Psoas muscle (tissue), 8 donors: ENCODE measurements around the gene RPS15A. TPM values are rescaled to one million over a fixed set of nuclear protein-coding genes. Genes with fewer than 3 reads are reported as not detected.
A peak's percentile ranks its signal among the peaks of the same experiment; 100 is the strongest.
"Not testable (repeated sequence)": the region's sequence is repeated elsewhere in the genome, so short reads cannot be mapped to it uniquely, and the experiment has no call there.

Experiments used
- ATAC-seq, 4 donors: fragments of 200-7000 bp; cut with Tn5 transposase; one replicate each; pipeline ENCODE4 v1.9.1; 2020; ENCODE audit warnings: moderate library complexity in 3 of 4, mild to moderate bottlenecking in 2 of 4
- DNase-seq, 2 donors: peaks; one replicate each; pipeline ENCODE4 v3.0.0-alpha.2; 2020
- H3K27ac ChIP-seq: fragments of 200-600 bp; one replicate; pipeline ENCODE4 v1.8.0; 2022
- H3K27me3 ChIP-seq, 3 donors: fragments of 200-600 bp in 1 of 3; one replicate each; pipeline versions ENCODE4 v1.6.1 to v1.8.0; 2013 to 2022; ENCODE audit warnings: low read length in 2 of 3, mild to moderate bottlenecking in 2 of 3, moderate library complexity in 1 of 3; ENCODE audit not compliant: insufficient read depth in 3 of 3
- H3K36me3 ChIP-seq, 2 donors: fragments of 200-600 bp in 1 of 2; one replicate each; pipeline versions ENCODE4 v1.6.1 to v1.8.0; 2013 to 2022; ENCODE audit warnings: low read depth in 1 of 2, mild to moderate bottlenecking in 1 of 2, moderate library complexity in 1 of 2; ENCODE audit not compliant: insufficient read depth in 1 of 2
- H3K4me1 ChIP-seq: fragments of 200-600 bp; one replicate; pipeline ENCODE4 v1.8.0; 2022
- H3K4me3 ChIP-seq: fragments of 200-600 bp; one replicate; pipeline ENCODE4 v1.8.0; 2022; ENCODE audit warnings: mild to moderate bottlenecking
- H3K9me3 ChIP-seq: fragments of 200-600 bp; one replicate; pipeline ENCODE4 v1.8.0; 2022
- WGBS, 3 donors: extraction: QIAGEN DNeasy Blood & Tissue Kit; methylation state at CpG; one replicate each; pipeline versions ENCODE4 v1.1.6 to v1.1.7; 2013; 5-methylcytosine and 5-hydroxymethylcytosine counted together
- intact Hi-C, 2 donors: fragments of 100-400 bp; cut with DNase I; formaldehyde crosslinking; loops; one replicate each; pipeline versions ENCODE4 v1.11.0 to v1.14.2; 2022
- polyA plus RNA-seq, 3 donors: library from polyadenylated mRNA; stranded (reverse); fragments of 200-250 nt; gene quantifications; one replicate each; pipeline ENCODE4 v1.2.3, GENCODE V29; 2013
- total RNA-seq, 4 donors: library from RNA; stranded (reverse); fragmentation: NEBNext Ultra II Directional in 2 of 4; extraction: Animal tissue kit (Norgen Biotek cat#: 25700) in 2 of 4; gene quantifications; one replicate each; pipeline versions ENCODE4 v1.2.1 to v1.2.4, GENCODE V29; 2021 to 2023
- TF ChIP-seq, protein P1 (sequence below): fragments of 200-600 bp; IDR thresholded peaks from one replicate; pipeline ENCODE4 v1.8.0; 2022; ENCODE audit warnings: antibody characterized with exemption
- donor health status: healthy with polysubstance abuse.
- donor health status: DM: no; HTN: no; CAD: no; lungs with moderate emphysema.
- donor health status: Bipolar disorder and iron deficiency.
- donor health status: healthy.
- donor health status: DM: yes; HTN: yes; CAD: no.
- donor health status: DM: no; HTN: no; CAD: no.
- donor health status: DM: no; HTN: no; CAD: no.
- donor health status: DM: yes; HTN: yes; CAD: no.

Gene RPS15A
- total and polyA plus RNA-seq, 7 donors, result 822 to 3,567 (median 1,272) TPM

DNA sequence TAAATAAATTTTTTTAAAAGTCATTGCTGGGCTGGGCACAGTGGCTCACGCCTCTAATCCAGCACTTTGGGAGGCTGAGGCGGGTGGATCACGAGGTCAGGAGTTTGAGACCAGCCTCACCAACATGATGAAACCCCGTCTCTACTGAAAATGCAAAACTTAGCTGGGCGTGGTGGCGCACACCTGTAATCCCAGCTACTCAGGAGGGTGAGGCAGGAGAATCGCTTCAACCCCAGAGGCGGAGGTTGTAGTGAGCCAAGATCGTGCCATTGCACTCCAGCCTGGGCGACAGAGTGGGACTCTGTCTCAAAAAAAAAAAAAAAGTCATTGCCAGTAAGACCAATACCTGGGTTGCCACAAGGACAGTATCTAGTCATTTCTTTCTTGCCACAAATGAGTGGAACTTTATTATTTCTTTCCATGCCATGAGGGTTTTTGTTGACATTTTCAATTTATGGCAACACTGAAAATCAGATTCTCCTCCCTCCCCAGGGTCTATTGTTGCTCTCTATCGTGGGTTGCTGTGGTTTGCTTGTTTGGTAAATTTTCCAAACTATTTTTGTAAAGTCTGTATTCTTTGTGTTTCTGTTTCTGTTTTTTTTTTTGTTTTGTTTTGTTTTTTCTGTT, 19.7 kb downstream of the RPS15A start:
- H3K4me1 ChIP-seq, DNase-seq, H3K4me3 ChIP-seq, ATAC-seq, H3K9me3 ChIP-seq, H3K27ac ChIP-seq, intact Hi-C loops, H3K27me3 ChIP-seq, H3K36me3 ChIP-seq: not testable (repeated sequence)
- WGBS, 3 donors, result 94 to 95% (median 95%) methylated on average over 11 of the region's 11 CpGs

DNA sequence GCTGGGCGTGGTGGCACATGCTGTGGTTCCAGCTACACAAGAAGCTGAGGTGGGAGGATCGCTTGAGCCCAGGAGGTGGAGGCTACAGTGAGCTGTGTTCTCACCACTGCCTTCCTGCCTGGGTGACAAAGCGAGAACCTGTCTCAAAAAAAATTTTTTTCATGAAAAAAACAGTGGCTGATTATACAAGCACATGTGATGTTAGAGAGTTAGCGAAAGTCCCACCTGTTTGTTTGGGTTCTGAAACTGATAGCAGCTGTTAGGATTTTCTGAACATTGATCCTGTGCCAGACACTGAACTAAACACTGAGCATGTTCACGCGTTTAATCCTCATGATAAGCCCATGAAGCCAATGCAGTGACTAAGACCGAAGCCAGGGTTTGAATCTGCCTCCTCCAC, 22.9 kb downstream of the RPS15A start:
- H3K4me3 ChIP-seq, H3K36me3 ChIP-seq, H3K27me3 ChIP-seq, H3K9me3 ChIP-seq, H3K27ac ChIP-seq, ATAC-seq, H3K4me1 ChIP-seq, intact Hi-C loops, DNase-seq: not testable (repeated sequence)
- WGBS, 3 donors, result 62 to 68% (median 67%) methylated on average over 6 of the region's 7 CpGs

GRCh38 chr16:18762713-18763112, 27.4 kb downstream of the RPS15A start:
- whole genome bisulfite sequencing, 3 donors, result 16 to 25% (median 21%) methylated on average over 3 of the region's 5 CpGs

DNA sequence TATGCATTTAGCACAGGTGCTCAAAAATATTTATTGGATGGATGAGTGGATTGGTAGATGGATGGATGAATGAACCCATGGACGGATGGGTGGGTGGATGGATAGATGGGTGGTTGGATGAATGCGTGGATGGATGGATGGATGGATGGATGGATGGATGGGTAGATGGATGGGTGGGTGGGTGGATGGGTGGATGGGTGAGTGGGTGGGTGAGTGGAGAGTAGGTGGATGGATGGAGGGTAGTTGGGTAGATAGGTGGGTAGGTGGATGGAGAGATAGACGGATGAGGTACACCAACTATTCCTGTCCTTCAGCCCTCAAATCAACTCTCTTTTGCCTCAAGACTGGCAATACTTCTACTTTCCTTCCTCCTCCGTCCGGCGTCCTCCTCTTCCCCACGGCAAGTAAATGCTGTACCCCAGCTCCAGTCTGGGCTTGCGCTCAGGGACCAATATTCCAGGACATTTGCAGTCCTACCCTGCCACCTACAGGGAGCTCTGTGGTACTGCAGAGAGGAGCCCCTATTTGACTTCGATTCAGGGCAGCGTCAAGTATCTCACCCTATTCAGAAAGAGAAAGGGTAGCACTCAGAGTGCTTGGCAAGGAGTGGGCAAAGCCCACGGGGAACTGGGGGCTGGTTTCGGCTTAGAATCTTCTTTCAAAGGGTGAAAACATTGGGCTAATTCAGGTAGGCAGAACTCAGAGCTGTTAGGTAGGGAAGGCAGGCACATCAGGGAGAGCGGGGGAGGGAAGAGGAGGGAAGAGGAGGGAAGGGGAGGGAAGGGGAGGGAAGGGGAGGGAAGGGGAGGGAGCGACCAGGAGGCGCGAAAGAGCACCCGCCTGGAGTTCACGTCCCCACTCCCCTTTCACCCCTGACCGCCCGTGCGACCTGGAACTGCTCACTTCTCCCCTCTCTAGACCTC, 30.3 kb downstream of the RPS15A start:
- H3K4me3 ChIP-seq, H3K4me1 ChIP-seq, intact Hi-C loops, H3K27me3 ChIP-seq, H3K27ac ChIP-seq, H3K9me3 ChIP-seq, H3K36me3 ChIP-seq: not testable (repeated sequence)
- ATAC-seq (peak; percentile 83 to 94 (median 88)), DNase-seq (peak; percentile 38 to 54)
- TF ChIP-seq, protein P1, sequence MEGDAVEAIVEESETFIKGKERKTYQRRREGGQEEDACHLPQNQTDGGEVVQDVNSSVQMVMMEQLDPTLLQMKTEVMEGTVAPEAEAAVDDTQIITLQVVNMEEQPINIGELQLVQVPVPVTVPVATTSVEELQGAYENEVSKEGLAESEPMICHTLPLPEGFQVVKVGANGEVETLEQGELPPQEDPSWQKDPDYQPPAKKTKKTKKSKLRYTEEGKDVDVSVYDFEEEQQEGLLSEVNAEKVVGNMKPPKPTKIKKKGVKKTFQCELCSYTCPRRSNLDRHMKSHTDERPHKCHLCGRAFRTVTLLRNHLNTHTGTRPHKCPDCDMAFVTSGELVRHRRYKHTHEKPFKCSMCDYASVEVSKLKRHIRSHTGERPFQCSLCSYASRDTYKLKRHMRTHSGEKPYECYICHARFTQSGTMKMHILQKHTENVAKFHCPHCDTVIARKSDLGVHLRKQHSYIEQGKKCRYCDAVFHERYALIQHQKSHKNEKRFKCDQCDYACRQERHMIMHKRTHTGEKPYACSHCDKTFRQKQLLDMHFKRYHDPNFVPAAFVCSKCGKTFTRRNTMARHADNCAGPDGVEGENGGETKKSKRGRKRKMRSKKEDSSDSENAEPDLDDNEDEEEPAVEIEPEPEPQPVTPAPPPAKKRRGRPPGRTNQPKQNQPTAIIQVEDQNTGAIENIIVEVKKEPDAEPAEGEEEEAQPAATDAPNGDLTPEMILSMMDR, result peak; percentile 66
- WGBS, 3 donors, result 19 to 23% (median 22%) methylated on average over 13 to 19 of the region's 21 CpGs

More at GRCh38 chr16:18762713-18763112, 27.4 kb downstream of the RPS15A start:
- H3K27me3 ChIP-seq, DNase-seq, H3K36me3 ChIP-seq, H3K9me3 ChIP-seq, H3K4me1 ChIP-seq, intact Hi-C loops, H3K27ac ChIP-seq, H3K4me3 ChIP-seq: not testable (repeated sequence)
- peak; percentile 67 to 85 (median 81) for ATAC-seq

GRCh38 chr16:18757960-18758660, 32.0 kb downstream of the RPS15A start:
- ATAC-seq, intact Hi-C loops, H3K27me3 ChIP-seq, H3K4me3 ChIP-seq, H3K4me1 ChIP-seq, H3K9me3 ChIP-seq, DNase-seq, H3K36me3 ChIP-seq, H3K27ac ChIP-seq: not testable (repeated sequence)
- WGBS, 3 donors, result 8 to 57% (median 32%) methylated on average over 2 to 3 of the region's 10 CpGs

DNA sequence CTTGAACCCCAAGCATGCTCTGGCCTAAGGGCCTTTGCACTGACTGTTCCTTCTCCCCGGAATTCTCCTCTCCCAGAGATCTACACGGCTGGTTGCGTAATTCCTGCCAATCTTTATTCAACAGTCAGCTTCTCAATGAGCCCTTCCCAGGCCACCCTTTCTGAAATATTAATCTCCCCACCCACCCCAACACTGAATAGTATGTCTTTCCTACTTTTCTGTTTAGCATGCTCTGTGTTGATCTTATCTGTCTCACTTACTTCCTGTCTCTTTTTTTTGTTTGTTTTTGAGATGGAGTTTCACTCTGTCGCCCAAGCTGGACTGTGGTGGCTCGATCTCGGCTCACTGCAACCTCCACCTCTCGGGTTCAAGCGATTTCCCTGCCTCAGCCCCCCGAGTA, 33.5 kb downstream of the RPS15A start:
- H3K27me3 ChIP-seq, H3K36me3 ChIP-seq, intact Hi-C loops, H3K4me1 ChIP-seq, H3K9me3 ChIP-seq, H3K4me3 ChIP-seq, H3K27ac ChIP-seq, ATAC-seq, DNase-seq: not testable (repeated sequence)
- 70 to 77% (median 76%) methylated on average over 9 of the region's 9 CpGs for WGBS, 3 donors

DNA sequence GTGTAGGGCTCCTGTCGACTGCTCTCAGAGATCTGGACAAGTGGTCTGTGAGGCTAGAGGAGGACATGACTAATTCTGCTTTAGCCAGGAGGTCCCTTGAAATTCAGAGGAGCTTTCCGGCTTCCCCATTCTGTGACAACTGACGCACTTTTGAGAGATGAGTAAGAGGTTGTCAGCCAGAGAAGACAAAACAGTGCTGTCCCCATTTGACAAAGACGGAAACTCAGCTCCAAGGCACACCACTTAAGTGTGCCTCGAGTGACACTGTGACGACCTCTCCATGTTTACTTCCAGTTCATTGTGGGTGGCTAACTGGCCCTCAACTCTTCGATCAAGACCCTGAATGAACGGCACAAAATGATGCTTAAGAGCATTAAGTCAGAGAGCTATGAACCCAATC, 47.3 kb downstream of the RPS15A start:
- H3K9me3 ChIP-seq, ATAC-seq, H3K27me3 ChIP-seq, H3K27ac ChIP-seq, H3K4me3 ChIP-seq, DNase-seq, H3K36me3 ChIP-seq, intact Hi-C loops, H3K4me1 ChIP-seq: not testable (repeated sequence)
- WGBS, 3 donors, result 33 to 58% (median 50%) methylated on average over 2 to 6 of the region's 8 CpGs

DNA sequence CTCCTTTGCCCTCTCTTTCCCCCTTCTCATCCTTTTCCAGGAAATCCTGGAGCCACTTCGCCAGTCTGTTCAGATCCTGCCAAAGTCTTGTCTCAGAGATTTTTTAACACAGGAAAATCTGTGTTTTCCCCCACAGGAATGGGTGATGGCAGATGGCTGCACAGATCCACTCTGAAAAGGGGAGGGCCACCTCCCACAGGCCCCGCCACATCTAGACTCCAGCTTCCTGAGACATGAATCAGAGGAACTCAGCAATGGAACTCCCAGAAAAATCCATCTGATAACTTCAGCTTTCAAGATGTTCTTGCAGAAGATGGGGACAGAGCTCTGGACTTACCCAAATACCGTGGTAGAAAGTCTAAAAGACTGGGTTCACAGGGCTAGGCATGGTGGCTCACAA, 50.1 kb downstream of the RPS15A start:
- ATAC-seq, H3K4me3 ChIP-seq, H3K27ac ChIP-seq, DNase-seq, intact Hi-C loops, H3K4me1 ChIP-seq, H3K36me3 ChIP-seq, H3K9me3 ChIP-seq, H3K27me3 ChIP-seq: not testable (repeated sequence)
- 73 to 88% methylated on average over 1 of the region's 3 CpGs; no CpG with 5 or more reads in 1 of the 3 donors for WGBS, 3 donors

GRCh38 chr16:18738768-18739167, 51.4 kb downstream of the RPS15A start:
- H3K27ac ChIP-seq, H3K27me3 ChIP-seq, H3K4me3 ChIP-seq, H3K9me3 ChIP-seq, intact Hi-C loops, DNase-seq, H3K36me3 ChIP-seq, H3K4me1 ChIP-seq, ATAC-seq: not testable (repeated sequence)
- WGBS, 3 donors, result 76 to 83% (median 77%) methylated on average over 3 to 4 of the region's 4 CpGs

GRCh38 chr16:18734279-18734678, 55.9 kb downstream of the RPS15A start:
- H3K9me3 ChIP-seq, H3K27ac ChIP-seq, H3K4me3 ChIP-seq, ATAC-seq, H3K27me3 ChIP-seq, H3K36me3 ChIP-seq, intact Hi-C loops, DNase-seq, H3K4me1 ChIP-seq: not testable (repeated sequence)
- 90 to 97% (median 92%) methylated on average over 8 to 27 of the region's 27 CpGs for WGBS, 3 donors
